Uterus (tissue), 4 donors: ENCODE data around the gene DNAJC30. TPM values are rescaled to one million over a fixed set of nuclear protein-coding genes. Genes with fewer than 3 reads are reported as not detected.
A peak's percentile ranks its signal among the peaks of the same experiment; 100 is the strongest.

Experiments
- DNase-seq, 2 donors: peaks; one replicate each; pipeline ENCODE4 v3.0.0-alpha.2; 2019 to 2020
- H3K27ac ChIP-seq, 2 donors: fragments of 200-600 bp; sonication (generic); 1 replicate in 1 of 2; 2 replicates in 1 of 2; pipeline ENCODE4 v1.5.1; 2016 to 2018
- H3K27me3 ChIP-seq, 2 donors: fragments of 200-600 bp; sonication (generic); one replicate each; pipeline ENCODE4 v1.5.1; 2018 to 2019; ENCODE audit warnings: control low read depth in 1 of 2
- H3K36me3 ChIP-seq, 2 donors: fragments of 200-600 bp; sonication (generic); one replicate each; pipeline ENCODE4 v1.5.1; 2019; ENCODE audit warnings: control low read depth in 1 of 2
- H3K4me1 ChIP-seq, 2 donors: fragments of 200-600 bp; sonication (generic); one replicate each; pipeline ENCODE4 v1.5.1; 2018 to 2019; ENCODE audit warnings: control low read depth in 1 of 2
- H3K4me3 ChIP-seq, 2 donors: fragments of 200-600 bp; sonication (generic); 1 replicate in 1 of 2; 2 replicates in 1 of 2; pipeline ENCODE4 v1.5.1; 2018 to 2019; ENCODE audit warnings: mild to moderate bottlenecking in 1 of 2
- H3K9me3 ChIP-seq, 2 donors: fragments of 200-600 bp; sonication (generic); one replicate each; pipeline ENCODE4 v1.5.1; 2019; ENCODE audit warnings: control low read depth in 1 of 2
- CTCF ChIP-seq, 4 experiments: fragments of 200-600 bp in 2 of 4; fragments of 450-650 bp in 2 of 4; sonication (generic) in 2 of 4; IDR thresholded peaks; one replicate each; pipeline ENCODE4 v1.5.1; 2016 to 2019; ENCODE audit warnings: antibody characterized with exemption in 4 of 4, mild to moderate bottlenecking in 2 of 4, moderate library complexity in 1 of 4
- POLR2A ChIP-seq, 2 donors: fragments of 450-650 bp; IDR thresholded peaks; one replicate each; pipeline ENCODE4 v1.6.1; 2016; ENCODE audit warnings: antibody characterized with exemption in 2 of 2, mild to moderate bottlenecking in 1 of 2, moderate library complexity in 1 of 2
- intact Hi-C: fragments of 100-400 bp; cut with DNase I; formaldehyde crosslinking; loops from one replicate; pipeline ENCODE4 v1.15.1; 2023; ENCODE audit warnings: low total_unique reads
- total RNA-seq, 4 donors: library from RNA; depleted of rRNA in 3 of 4; stranded (reverse); fragments of >200 nt in 3 of 4; gene quantifications; one replicate each; pipeline versions ENCODE4 v1.1.0 to v1.2.4, GENCODE V29; 2014 to 2023
- donor health status: DM: yes; HTN: yes; CAD: no.

Gene DNAJC30
- total RNA-seq, 4 donors from 2014 or later, result 0.29 to 14.1 (median 3.3) TPM

DNA sequence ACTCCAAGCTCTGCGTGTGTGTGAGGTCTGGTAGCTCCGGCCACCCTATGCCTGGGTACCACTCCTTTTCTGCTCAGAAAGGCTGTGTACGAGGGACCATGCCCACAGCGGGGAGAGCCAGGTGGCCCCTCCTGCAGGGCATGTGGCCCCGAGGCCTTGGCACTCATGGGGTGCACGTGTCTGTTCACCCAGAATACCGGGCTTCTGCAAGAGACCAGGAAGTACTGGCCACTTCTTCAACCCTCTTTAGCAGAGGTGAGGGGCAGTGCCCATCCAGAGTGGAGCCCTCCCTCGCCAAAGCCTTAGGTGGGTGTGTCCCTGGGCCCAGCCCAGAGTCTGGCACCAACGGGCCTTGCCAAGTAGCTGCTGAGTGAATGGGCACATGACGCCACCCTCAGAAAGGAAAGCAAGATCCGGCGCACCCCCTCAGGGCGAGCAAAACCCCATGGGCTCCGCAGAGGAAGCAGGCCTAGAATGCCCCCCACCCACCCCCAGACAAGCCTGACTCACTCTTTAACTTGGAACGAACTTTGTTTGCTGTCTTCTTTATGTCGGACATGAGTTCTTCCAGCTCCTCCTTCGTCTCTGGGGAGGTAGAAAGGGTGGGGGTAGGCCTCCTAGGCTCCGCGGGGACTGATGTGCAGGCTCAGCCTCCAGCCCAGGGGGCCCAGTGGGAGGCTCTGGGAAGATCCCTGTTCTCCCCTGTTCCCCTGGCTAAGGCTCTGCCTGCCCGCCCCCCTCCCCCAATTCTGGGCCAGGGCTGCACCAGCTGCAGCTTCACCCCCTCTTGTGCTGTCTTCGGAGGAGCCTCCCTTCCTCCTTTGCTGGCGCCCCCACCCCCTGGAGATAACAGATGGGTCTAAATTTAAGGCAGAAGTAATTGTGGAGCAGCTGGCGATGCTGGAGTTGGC, 21.6 kb upstream of the DNAJC30 start:
- no peak for TF ChIP-seq CTCF (IDR thresholded peaks at IDR 0.05)
- no peak for TF ChIP-seq POLR2A (IDR thresholded peaks at IDR 0.05)
- intact Hi-C loops, result no loop called here
- Histone ChIP-seq H3K4me1 (peaks cover 6 to 14% of the 10 kb centered on the region in 2 donors), H3K9me3 (no peaks in the 10 kb centered on the region), H3K27me3 (no peaks in the 10 kb centered on the region), H3K36me3 (no peaks in the 10 kb centered on the region), H3K27ac (peak overlapping the region; percentile 72 to 76), H3K4me3 (no peak overlapping the region)
- peak; percentile 43 to 67 for DNase-seq

- DNase-seq, result peak; percentile 63 to 74
- TF ChIP-seq POLR2A (IDR thresholded peaks at IDR 0.05) (no peak), CTCF (IDR thresholded peaks at IDR 0.05) (no peak)
- peaks cover 6 to 14% of the 10 kb centered on the region in 2 donors for H3K4me1 ChIP-seq
- H3K4me3 ChIP-seq, result peak overlapping the region in 1 of 2 donors; percentile 29
- no peaks in the 10 kb centered on the region for H3K36me3 ChIP-seq
- H3K27ac ChIP-seq, result peak overlapping the region; percentile 72 to 76
- no peaks in the 10 kb centered on the region for H3K9me3 ChIP-seq
- no peaks in the 10 kb centered on the region for H3K27me3 ChIP-seq
- intact Hi-C loops, result no loop called here
These were observed 20.7 kb upstream of the DNAJC30 start for GRCh38 chr7:73703757-73704639.

- DNase-seq, result no peak
- Histone ChIP-seq H3K4me3 (no peak overlapping the region), H3K36me3 (no peaks in the 10 kb centered on the region), H3K27ac (peak overlapping the region in 1 of 2 donors; percentile 72), H3K9me3 (no peaks in the 10 kb centered on the region), H3K4me1 (peaks cover 6 to 14% of the 10 kb centered on the region in 2 donors), H3K27me3 (no peaks in the 10 kb centered on the region)
- intact Hi-C loops, result no loop called here
- TF ChIP-seq POLR2A (IDR thresholded peaks at IDR 0.05) (no peak), CTCF (IDR thresholded peaks at IDR 0.05) (no peak)
These were observed 20.0 kb upstream of the DNAJC30 start for GRCh38 chr7:73703225-73703624.

DNA sequence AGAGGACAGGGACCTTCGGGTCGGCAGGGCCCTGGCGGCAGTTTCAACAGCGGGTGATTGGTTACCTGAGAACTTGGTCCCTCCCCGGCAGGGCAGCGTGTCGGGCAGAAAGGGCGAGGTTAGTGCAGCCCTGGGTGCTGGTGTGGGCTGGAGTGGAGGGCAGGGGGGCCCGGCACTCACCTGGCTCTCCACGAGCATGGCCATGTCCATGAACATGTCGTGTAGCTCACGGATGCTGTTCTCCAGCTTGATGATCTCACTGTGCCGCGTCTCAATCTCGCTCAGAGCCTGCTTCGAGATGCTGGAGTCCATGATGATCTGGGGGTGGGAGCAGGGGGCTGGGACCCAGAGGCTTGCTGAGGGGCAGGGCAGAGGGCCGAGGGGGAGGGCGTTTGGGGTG, 19.4 kb upstream of the DNAJC30 start:
- Histone ChIP-seq H3K4me1 (peaks cover 6 to 14% of the 10 kb centered on the region in 2 donors), H3K27ac (no peak overlapping the region), H3K36me3 (no peaks in the 10 kb centered on the region), H3K4me3 (no peak overlapping the region), H3K27me3 (no peaks in the 10 kb centered on the region), H3K9me3 (no peaks in the 10 kb centered on the region)
- TF ChIP-seq POLR2A (IDR thresholded peaks at IDR 0.05), result no peak
- no peak for TF ChIP-seq CTCF (IDR thresholded peaks at IDR 0.05)
- no peak for DNase-seq
- intact Hi-C loops, result no loop called here
